Tibial nerve (tissue), 4 donors: ENCODE measurements around the gene ZNF860. TPM values are rescaled to one million over a fixed set of nuclear protein-coding genes. Genes with fewer than 3 reads are reported as not detected.

Experiments used
- DNase-seq, 2 donors: peaks; one replicate each; pipeline ENCODE4 v3.0.0-alpha.2; 2019; ENCODE audit warnings: low spot score in 2 of 2
- H3K27ac ChIP-seq, 4 donors: fragments of 200-600 bp; sonication (generic) in 3 of 4; one replicate each; pipeline ENCODE4 v1.5.1; 2017 to 2019; ENCODE audit warnings: mild to moderate bottlenecking in 1 of 4
- H3K27me3 ChIP-seq, 2 donors: fragments of 200-600 bp; sonication (generic) in 1 of 2; one replicate each; pipeline versions ENCODE4 v1.5.1 to v1.6.0; 2017 to 2019
- H3K36me3 ChIP-seq, 3 donors: fragments of 200-600 bp; sonication (generic); one replicate each; pipeline ENCODE4 v1.5.1; 2018 to 2019
- H3K4me1 ChIP-seq, 4 donors: fragments of 200-600 bp; sonication (generic) in 3 of 4; one replicate each; pipeline ENCODE4 v1.5.1; 2017 to 2019
- H3K4me3 ChIP-seq, 4 donors: fragments of 200-600 bp; sonication (generic) in 3 of 4; one replicate each; pipeline ENCODE4 v1.5.1; 2017 to 2019; ENCODE audit warnings: mild to moderate bottlenecking in 1 of 4, moderate library complexity in 1 of 4
- H3K9me3 ChIP-seq, 4 donors: fragments of 200-600 bp; sonication (generic) in 3 of 4; one replicate each; pipeline ENCODE4 v1.5.1; 2017 to 2019
- CTCF ChIP-seq, 5 experiments: fragments of 200-600 bp in 3 of 5; fragments of 450-650 bp in 2 of 5; sonication (generic) in 3 of 5; IDR thresholded peaks; one replicate each; pipeline ENCODE4 v1.5.1; 2016 to 2019; ENCODE audit warnings: antibody characterized with exemption in 5 of 5, mild to moderate bottlenecking in 3 of 5, moderate library complexity in 2 of 5
- EP300 ChIP-seq, 2 donors: sonication (generic); formaldehyde crosslinking; IDR thresholded peaks; one replicate each; pipeline ENCODE4 v1.6.1; 2017; ENCODE audit warnings: antibody characterized with exemption in 2 of 2, mild to moderate bottlenecking in 1 of 2
- POLR2A ChIP-seq, 2 donors: fragments of 450-650 bp; IDR thresholded peaks; one replicate each; pipeline ENCODE4 v1.6.1; 2017; ENCODE audit warnings: antibody characterized with exemption in 2 of 2, mild to moderate bottlenecking in 2 of 2, moderate library complexity in 2 of 2
- WGBS, 2 donors: methylation state at CpG; one replicate each; pipeline ENCODE4 v1.1.5; 2018; 5-methylcytosine and 5-hydroxymethylcytosine counted together
- total RNA-seq, 4 donors: library from RNA; depleted of rRNA; stranded (reverse); fragments of >200 nt; gene quantifications; one replicate each; pipeline ENCODE4 v1.1.0, GENCODE V29; 2016

The ZNF860 gene
- total RNA-seq, 4 donors from 2014 or later = 0.84 to 1.8 (median 1.3) TPM

GRCh38 chr3:31979001-31979697, 2.4 kb upstream of the ZNF860 start:
- DNase-seq = no peak
- Histone ChIP-seq H3K27me3 (no peaks in the 10 kb centered on the region), H3K9me3 (no peaks in the 10 kb centered on the region), H3K36me3 (no peaks in the 10 kb centered on the region), H3K4me1 (peaks cover 0 to 23% (median 13%) of the 10 kb centered on the region in 4 donors), H3K27ac (no peak overlapping the region), H3K4me3 (peak overlapping the region in 1 of 4 donors; percentile 74)
- TF ChIP-seq POLR2A (IDR thresholded peaks at IDR 0.05) = no peak
- no peak for TF ChIP-seq CTCF (IDR thresholded peaks at IDR 0.05)
- no peak for TF ChIP-seq EP300 (IDR thresholded peaks at IDR 0.05)
- WGBS, 2 donors = 82 to 86% methylated on average over 5 of the region's 5 CpGs

- 0 to 1% methylated on average over 33 to 42 of the region's 66 CpGs for WGBS, 2 donors
- Histone ChIP-seq H3K36me3 (no peaks in the 10 kb centered on the region), H3K4me1 (peaks cover 0 to 24% (median 13%) of the 10 kb centered on the region in 4 donors), H3K9me3 (no peaks in the 10 kb centered on the region), H3K27ac (peak overlapping the region; percentile 75 to 93 (median 87)), H3K27me3 (no peaks in the 10 kb centered on the region), H3K4me3 (peak overlapping the region; percentile 67 to 93 (median 74))
- peak; percentile 18 to 47 for DNase-seq
- TF ChIP-seq EP300 (IDR thresholded peaks at IDR 0.05) (no peak), CTCF (IDR thresholded peaks at IDR 0.05) (peak in 1 of 5 experiments; percentile 7)
These were observed 882 bp upstream of the ZNF860 start for GRCh38 chr3:31980530-31981205.

GRCh38 chr3:31984321-31984720, 2.8 kb downstream of the ZNF860 start:
- Histone ChIP-seq H3K27ac (no peak overlapping the region), H3K4me3 (no peak overlapping the region), H3K4me1 (peaks cover 0 to 24% (median 11%) of the 10 kb centered on the region in 4 donors), H3K27me3 (no peaks in the 10 kb centered on the region), H3K36me3 (no peaks in the 10 kb centered on the region), H3K9me3 (peaks cover 0 to 20% (median 2%) of the 10 kb centered on the region in 4 donors)
- 93 to 95% methylated on average over 4 of the region's 4 CpGs for WGBS, 2 donors
- TF ChIP-seq POLR2A (IDR thresholded peaks at IDR 0.05) = no peak
- TF ChIP-seq EP300 (IDR thresholded peaks at IDR 0.05) = no peak
- no peak for TF ChIP-seq CTCF (IDR thresholded peaks at IDR 0.05)
- DNase-seq = no peak

GRCh38 chr3:31985831-31986230, 4.3 kb downstream of the ZNF860 start:
- WGBS, 2 donors = 69 to 76% methylated on average over 2 of the region's 2 CpGs

More at GRCh38 chr3:31985831-31986230, 4.3 kb downstream of the ZNF860 start:
- no peaks in the 10 kb centered on the region for H3K27me3 ChIP-seq
- H3K27ac ChIP-seq = no peak overlapping the region
- H3K4me3 ChIP-seq = no peak overlapping the region
- TF ChIP-seq POLR2A (IDR thresholded peaks at IDR 0.05) (no peak), EP300 (IDR thresholded peaks at IDR 0.05) (no peak), CTCF (IDR thresholded peaks at IDR 0.05) (no peak)
- H3K9me3 ChIP-seq = peaks cover 0 to 35% (median 7%) of the 10 kb centered on the region in 4 donors
- DNase-seq = no peak
- H3K36me3 ChIP-seq = no peaks in the 10 kb centered on the region
- peaks cover 0 to 12% (median 2%) of the 10 kb centered on the region in 4 donors for H3K4me1 ChIP-seq
